ENCODE results near the gene HOXA10. TPM values are rescaled to one million over a fixed set of nuclear protein-coding genes. Genes with fewer than 3 reads are reported as not detected.

HOXA10 gene
- total RNA-seq, 1 donor from 2014 or later, result 4.9 TPM

GRCh38 chr7:27211084-27211446 lies 36.9 kb upstream of the HOXA10 start:
- no peak for TF ChIP-seq CTCF (conservative IDR thresholded peaks at IDR 0.05)
- DNase-seq (ENCODE audit: extremely low spot score, unreplicated experiment), result no peak
- peaks cover 99% of the 10 kb centered on the region for H3K27me3 Mint-ChIP-seq
- peaks cover 6% of the 10 kb centered on the region for H3K4me1 Mint-ChIP-seq (ENCODE audit: unreplicated experiment)
- no peaks in the 10 kb centered on the region for H3K9me3 Mint-ChIP-seq
- no peak overlapping the region for H3K27ac Mint-ChIP-seq
- H3K36me3 Mint-ChIP-seq, result no peaks in the 10 kb centered on the region
- no peak overlapping the region for H3K4me3 Mint-ChIP-seq

GRCh38 chr7:27210441-27211083 lies 36.4 kb upstream of the HOXA10 start:
- Mint-ChIP-seq H3K4me3 (peak overlapping the region; percentile 78), H3K27ac (no peak overlapping the region), H3K36me3 (no peaks in the 10 kb centered on the region), H3K27me3 (peaks cover 99% of the 10 kb centered on the region), H3K9me3 (no peaks in the 10 kb centered on the region), H3K4me1 (ENCODE audit: unreplicated experiment) (peaks cover 10% of the 10 kb centered on the region)
- DNase-seq (ENCODE audit: extremely low spot score, unreplicated experiment), result no peak
- peak; percentile 84 for TF ChIP-seq CTCF (conservative IDR thresholded peaks at IDR 0.05)

- Mint-ChIP-seq H3K4me3 (peak overlapping the region; percentile 78), H3K4me1 (ENCODE audit: unreplicated experiment) (peaks cover 10% of the 10 kb centered on the region), H3K27ac (no peak overlapping the region), H3K27me3 (peaks cover 99% of the 10 kb centered on the region), H3K9me3 (no peaks in the 10 kb centered on the region), H3K36me3 (no peaks in the 10 kb centered on the region)
- TF ChIP-seq CTCF (conservative IDR thresholded peaks at IDR 0.05), result no peak
- no peak for DNase-seq (ENCODE audit: extremely low spot score, unreplicated experiment)
These were observed 35.9 kb upstream of the HOXA10 start for GRCh38 chr7:27209933-27210440.

GRCh38 chr7:27208998-27209397 lies 34.9 kb upstream of the HOXA10 start:
- H3K4me1 Mint-ChIP-seq (ENCODE audit: unreplicated experiment), result peaks cover 10% of the 10 kb centered on the region
- peaks cover 99% of the 10 kb centered on the region for H3K27me3 Mint-ChIP-seq
- H3K36me3 Mint-ChIP-seq, result no peaks in the 10 kb centered on the region

GRCh38 chr7:27207348-27207985 lies 33.3 kb upstream of the HOXA10 start:
- Mint-ChIP-seq H3K9me3 (no peaks in the 10 kb centered on the region), H3K4me1 (ENCODE audit: unreplicated experiment) (peaks cover 10% of the 10 kb centered on the region), H3K27me3 (peaks cover 100% of the 10 kb centered on the region), H3K36me3 (no peaks in the 10 kb centered on the region), H3K27ac (no peak overlapping the region), H3K4me3 (no peak overlapping the region)
- TF ChIP-seq CTCF (conservative IDR thresholded peaks at IDR 0.05), result no peak
- no peak for DNase-seq (ENCODE audit: extremely low spot score, unreplicated experiment)

More at GRCh38 chr7:27208998-27209397, 34.9 kb upstream of the HOXA10 start:
- Mint-ChIP-seq H3K9me3 (no peaks in the 10 kb centered on the region), H3K4me3 (no peak overlapping the region), H3K27ac (no peak overlapping the region)
- no peak for DNase-seq (ENCODE audit: extremely low spot score, unreplicated experiment)
- TF ChIP-seq CTCF (conservative IDR thresholded peaks at IDR 0.05), result no peak

All from type B pancreatic cell (in vitro differentiated cells).